ENCODE data around the gene RGS8. TPM values are rescaled to one million over a fixed set of nuclear protein-coding genes. Genes with fewer than 3 reads are reported as not detected.

Gene RGS8
- total RNA-seq, 4 donors from 2014 or later: not detected

- Histone ChIP-seq H3K27me3 (no peaks in the 10 kb centered on the region), H3K27ac (no peak overlapping the region), H3K9me3 (no peaks in the 10 kb centered on the region), H3K4me1 (peaks cover 14% of the 10 kb centered on the region), H3K4me3 (no peak overlapping the region), H3K36me3 (no peaks in the 10 kb centered on the region)
- 84% methylated on average over 5 of the region's 5 CpGs for WGBS
- TF ChIP-seq POLR2AphosphoS5 (IDR thresholded peaks at IDR 0.05): no peak
- no peak for TF ChIP-seq CTCF (IDR thresholded peaks at IDR 0.05)
- no peak for TF ChIP-seq POLR2A (IDR thresholded peaks at IDR 0.05)
- TF ChIP-seq EP300 (IDR thresholded peaks at IDR 0.05): no peak
- DNase-seq (ENCODE audit: low spot score in 2 of 2): no peak
Measured at GRCh38 chr1:182677397-182678098, 6.8 kb downstream of the RGS8 start.

GRCh38 chr1:182676274-182676673, 8.1 kb downstream of the RGS8 start:
- no peak for DNase-seq (ENCODE audit: low spot score in 2 of 2)
- WGBS: 65% methylated on average over 4 of the region's 4 CpGs

GRCh38 chr1:182674346-182675246, 9.8 kb downstream of the RGS8 start:
- 58% methylated on average over 8 of the region's 8 CpGs for WGBS
- no peaks in the 10 kb centered on the region for H3K9me3 ChIP-seq
- DNase-seq (ENCODE audit: low spot score in 2 of 2): no peak
- no peaks in the 10 kb centered on the region for H3K36me3 ChIP-seq
- H3K27ac ChIP-seq: no peak overlapping the region
- H3K4me3 ChIP-seq: no peak overlapping the region
- no peaks in the 10 kb centered on the region for H3K27me3 ChIP-seq
- TF ChIP-seq EP300 (IDR thresholded peaks at IDR 0.05): no peak
- TF ChIP-seq CTCF (IDR thresholded peaks at IDR 0.05): no peak
- no peak for TF ChIP-seq POLR2A (IDR thresholded peaks at IDR 0.05)
- TF ChIP-seq POLR2AphosphoS5 (IDR thresholded peaks at IDR 0.05): no peak
- H3K4me1 ChIP-seq: peaks cover 8% of the 10 kb centered on the region

More at GRCh38 chr1:182676274-182676673, 8.1 kb downstream of the RGS8 start:
- TF ChIP-seq EP300 (IDR thresholded peaks at IDR 0.05) (no peak), POLR2AphosphoS5 (IDR thresholded peaks at IDR 0.05) (no peak), POLR2A (IDR thresholded peaks at IDR 0.05) (no peak), CTCF (IDR thresholded peaks at IDR 0.05) (no peak)
- Histone ChIP-seq H3K9me3 (no peaks in the 10 kb centered on the region), H3K27me3 (no peaks in the 10 kb centered on the region), H3K4me1 (peaks cover 14% of the 10 kb centered on the region), H3K36me3 (no peaks in the 10 kb centered on the region), H3K27ac (no peak overlapping the region), H3K4me3 (no peak overlapping the region)

DNA sequence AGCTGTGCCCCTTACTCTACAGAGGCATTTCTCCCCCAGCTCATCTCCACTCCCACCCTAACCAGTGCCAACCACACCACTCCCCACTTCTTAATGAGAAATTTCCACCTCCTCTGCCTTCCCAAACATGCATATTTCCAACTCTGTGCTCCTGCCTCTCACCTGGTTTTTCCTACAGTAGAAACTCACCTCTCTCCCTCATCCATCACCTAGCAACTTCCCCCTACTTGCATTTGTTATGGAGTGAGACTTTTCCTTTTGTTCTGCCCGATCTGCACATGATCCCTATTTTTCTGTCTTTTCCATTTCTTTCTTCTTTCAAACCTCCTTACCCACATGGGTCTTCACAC, 11.9 kb downstream of the RGS8 start:
- no peak for TF ChIP-seq POLR2A (IDR thresholded peaks at IDR 0.05)
- no peak for TF ChIP-seq POLR2AphosphoS5 (IDR thresholded peaks at IDR 0.05)
- TF ChIP-seq EP300 (IDR thresholded peaks at IDR 0.05): no peak
- no peak for TF ChIP-seq CTCF (IDR thresholded peaks at IDR 0.05)
- Histone ChIP-seq H3K4me3 (no peak overlapping the region), H3K9me3 (no peaks in the 10 kb centered on the region), H3K27ac (no peak overlapping the region), H3K27me3 (no peaks in the 10 kb centered on the region), H3K4me1 (peaks cover 8% of the 10 kb centered on the region), H3K36me3 (no peaks in the 10 kb centered on the region)
- WGBS: 77% methylated on average over 1 of the region's 1 CpG
- DNase-seq (ENCODE audit: low spot score in 2 of 2): no peak
